ENCODE measurements around the gene PRSS8.
"Not testable (repeated sequence)": the region's sequence is repeated elsewhere in the genome, so short reads cannot be mapped to it uniquely, and the experiment has no call there.

The PRSS8 gene

GRCh38 chr16:31143694-31144148, 8.2 kb upstream of the PRSS8 start:
- DNase-seq, result no peak

DNA sequence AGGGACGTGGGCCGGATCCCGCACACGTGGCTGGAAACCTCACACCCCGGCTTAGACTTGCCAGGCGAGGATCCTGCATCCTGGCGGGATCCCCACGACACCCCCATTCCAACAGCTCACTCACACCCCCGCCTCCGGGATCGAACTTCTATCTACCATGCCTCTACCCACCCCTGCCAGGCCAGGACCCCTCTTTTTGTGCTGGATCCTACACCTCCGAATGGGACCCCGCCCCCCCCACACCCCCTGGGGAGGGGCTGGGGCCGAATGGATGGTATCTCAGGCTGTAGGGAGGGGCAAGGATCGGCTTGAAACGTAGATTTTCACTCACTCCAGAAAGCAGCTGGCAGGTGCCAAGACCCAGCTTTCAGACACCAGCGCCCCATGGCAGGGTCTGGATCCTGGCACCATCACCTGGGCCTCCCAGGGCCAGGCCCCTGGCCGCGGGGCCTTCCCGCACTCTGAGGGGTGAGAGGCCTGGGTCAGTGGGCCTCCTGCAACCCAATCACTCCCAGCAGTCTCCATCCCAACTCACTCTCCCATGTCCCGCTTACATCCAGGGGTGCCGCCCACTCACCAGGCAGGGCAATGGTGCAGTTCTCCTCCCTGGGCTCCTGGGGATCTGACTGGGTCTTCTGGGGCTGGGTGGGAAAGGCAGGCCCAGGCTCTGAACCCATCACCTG, 7.6 kb upstream of the PRSS8 start:
- no peak for DNase-seq

DNA sequence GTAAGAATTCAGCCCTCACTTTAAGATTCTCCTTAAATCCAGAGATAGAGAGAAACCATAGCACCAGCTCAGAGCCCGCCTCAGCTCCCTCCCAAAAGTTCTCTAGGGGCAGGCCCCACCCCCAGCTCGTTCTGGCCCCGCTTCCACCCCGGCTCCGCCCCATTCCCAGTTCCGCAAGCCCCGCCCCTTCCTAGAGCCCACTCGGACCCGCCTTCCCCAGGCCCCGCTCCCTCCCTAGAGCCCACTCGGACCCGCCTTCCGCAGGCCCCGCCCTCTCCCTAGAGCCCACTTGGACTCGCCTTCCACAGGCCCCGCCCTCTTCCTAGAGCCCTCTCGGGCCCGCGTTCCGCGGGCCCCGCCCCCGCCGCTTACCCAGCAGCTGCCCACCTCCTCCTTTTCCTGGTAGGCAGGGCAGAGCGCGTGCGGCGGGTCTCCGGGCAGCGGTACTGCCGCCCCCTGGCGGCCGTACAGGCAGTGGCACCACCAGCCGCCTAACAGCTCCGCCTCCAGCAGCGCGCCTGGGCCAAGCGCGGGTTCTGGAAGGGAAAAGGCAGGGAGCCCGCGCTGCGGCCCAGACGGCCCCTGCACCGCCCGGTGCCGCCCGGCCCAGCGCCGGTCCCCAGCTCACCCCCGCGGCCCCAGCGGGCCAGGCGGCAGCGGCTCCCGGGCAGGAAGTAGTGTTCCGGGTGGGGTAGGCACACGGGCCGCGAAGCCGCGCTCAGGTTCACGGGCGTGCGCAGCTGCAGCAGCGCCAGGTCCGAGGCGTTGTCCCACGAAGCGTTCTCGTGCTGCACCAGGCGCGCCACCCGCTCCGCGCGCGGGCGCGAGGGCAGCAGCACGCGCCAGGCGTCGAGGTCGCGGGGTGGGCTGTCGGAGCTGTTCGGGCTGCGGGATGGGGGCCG, 6.8 kb upstream of the PRSS8 start:
- peak; percentile 99 for DNase-seq

DNA sequence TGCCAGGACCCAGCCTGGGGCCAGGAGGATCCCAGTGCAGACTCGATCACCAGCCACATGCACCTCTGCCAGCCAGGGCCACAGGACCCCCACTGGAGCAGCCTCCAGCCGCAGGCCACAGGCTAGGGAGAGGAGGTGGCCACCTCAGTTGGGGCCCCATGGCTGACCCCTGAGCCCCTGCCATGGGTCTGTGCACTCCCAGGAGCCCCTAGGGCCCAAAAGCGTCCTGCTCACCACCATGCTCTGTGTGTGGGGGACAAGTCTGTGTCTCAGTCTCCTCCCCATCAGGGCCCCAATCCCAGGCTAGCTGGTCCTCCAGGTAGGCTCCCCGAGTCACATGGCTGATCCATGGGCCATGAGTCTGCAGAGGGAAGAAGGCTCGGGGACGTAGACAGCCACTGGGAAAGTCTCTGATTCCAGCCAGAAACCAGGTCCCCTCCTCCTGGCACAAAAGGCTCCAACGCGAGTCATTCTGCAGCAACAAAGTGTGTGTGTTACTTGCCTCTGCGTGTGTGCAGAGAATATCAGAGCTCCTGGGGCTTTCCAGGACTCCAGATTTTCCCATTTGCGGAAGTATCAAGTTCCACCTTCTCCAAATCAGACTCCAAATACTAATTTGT, 6.1 kb upstream of the PRSS8 start:
- no peak for DNase-seq

DNA sequence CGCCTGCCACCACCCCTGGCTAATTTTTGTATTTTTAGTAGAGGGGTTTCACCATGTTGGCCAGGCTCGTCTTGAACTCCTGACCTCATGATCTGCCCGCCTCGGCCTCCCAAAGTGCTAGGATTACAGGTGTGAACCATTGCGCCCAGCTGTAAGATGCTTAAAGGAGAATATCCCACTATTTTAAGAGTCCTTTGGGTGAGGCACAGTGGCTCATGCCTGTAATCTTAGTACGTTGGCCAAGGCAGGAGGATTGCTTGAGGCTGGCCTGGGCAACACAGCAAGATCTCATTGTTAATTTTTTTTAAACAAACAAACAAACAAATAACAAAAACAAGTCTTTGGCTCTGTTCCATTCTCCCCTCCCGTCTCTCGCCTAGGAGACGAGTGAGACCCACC, 5.5 kb upstream of the PRSS8 start:
- DNase-seq, result not testable (repeated sequence)

DNA sequence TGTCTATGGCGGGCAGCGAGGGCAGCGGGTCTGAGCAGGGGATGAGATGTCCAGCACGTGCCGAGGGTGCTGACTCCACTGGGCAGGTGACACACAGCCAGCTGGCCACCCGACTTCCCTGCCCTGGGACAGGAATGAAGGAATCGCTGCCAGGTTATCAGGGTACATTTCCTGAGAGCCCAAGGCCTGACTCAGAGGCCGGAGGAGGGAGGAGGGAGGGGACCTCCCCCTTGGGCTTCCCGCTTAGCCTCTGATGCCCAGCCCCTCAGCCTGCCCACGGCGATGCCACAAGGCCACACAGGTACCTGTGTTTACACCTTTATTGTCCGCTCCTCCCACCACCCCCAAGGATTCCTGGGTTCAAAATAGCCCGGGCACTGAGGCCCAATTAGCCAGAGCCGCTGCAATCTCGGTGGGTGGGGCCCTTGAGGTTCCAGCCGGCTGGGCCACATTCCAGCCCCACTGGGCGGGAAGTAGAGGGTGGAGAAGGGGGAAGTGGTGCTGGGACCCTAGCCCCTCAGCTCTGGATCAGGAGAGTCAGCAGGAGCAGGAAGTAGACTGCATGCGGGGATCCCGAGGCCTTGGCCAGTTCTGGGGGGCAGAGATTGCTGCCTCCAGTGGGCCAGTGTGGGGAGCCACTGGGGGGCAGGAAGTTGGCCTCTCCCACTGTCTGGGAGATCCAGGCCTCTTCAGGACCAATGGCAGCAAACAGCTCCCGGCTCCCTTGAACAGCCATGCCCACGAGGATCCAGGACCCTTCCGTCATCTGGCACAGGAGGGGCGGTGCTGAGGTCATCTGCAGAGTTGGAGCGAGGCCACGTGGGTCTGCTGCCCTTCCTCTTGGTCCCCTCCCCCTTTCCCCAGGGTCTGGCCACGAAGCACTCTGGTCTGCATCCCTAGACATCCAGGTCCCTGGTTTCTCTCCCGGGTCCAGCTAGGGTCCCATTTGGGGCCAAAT, 3.4 kb upstream of the PRSS8 start:
- DNase-seq, result no peak

DNA sequence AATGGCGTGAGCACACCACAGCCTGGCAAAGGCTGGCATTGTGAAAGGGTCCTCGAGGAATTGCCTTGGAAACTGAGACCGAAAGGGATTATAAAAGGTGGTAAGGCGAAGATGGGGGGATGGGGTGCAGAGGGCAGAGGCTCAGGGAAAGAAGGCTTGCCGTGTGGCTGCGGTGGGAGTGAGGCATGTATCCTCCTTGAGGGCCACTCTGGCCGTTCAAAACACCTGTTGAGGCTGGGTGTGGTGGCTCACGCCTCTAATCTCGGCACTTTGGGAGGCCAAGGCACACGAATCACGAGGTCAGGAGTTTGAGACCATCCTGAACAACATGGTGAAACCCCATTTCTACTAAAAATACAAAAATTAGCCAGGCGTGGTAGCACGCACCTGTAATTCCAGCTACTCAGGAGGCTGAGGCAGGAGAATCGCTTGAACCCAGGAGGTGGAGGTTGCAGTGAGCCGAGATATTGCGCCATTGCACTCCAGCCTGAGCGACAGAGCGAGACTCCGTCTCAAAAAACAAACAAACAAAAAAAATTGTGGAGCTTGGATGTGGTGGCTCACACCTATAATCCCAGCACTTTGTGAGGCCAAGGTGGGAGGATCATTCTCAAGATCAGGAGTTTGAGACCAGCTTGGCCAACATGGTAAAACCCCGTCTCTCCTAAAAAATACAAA, 1.4 kb upstream of the PRSS8 start:
- DNase-seq, result not testable (repeated sequence)

DNA sequence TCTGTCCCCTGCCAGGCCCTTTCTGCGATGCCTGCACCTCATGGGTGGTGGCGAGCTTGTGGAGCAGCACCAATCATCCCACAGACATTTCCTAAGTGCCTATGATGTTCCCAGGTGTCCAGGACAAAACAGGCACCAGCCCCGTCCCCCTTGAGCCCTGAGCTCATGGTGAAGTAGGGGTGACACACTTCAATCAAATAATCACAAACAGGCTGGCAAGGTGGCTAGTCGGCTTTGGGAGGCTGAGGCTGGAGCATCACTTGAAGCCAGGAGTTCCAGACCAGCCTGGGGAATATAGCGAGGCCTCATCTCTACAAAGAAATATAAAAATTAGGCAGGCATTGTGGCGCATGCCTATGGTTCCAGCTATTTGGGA, 748 bp upstream of the PRSS8 start:
- DNase-seq, result no peak

- DNase-seq, result no peak
Measured at GRCh38 chr16:31134625-31135534, 647 bp downstream of the PRSS8 start.

- DNase-seq, result no peak
Measured at GRCh38 chr16:31134091-31134571, 1.4 kb downstream of the PRSS8 start.

GRCh38 chr16:31133046-31133501, 2.5 kb downstream of the PRSS8 start:
- DNase-seq, result no peak

- no peak for DNase-seq
Measured at GRCh38 chr16:31132303-31132979, 3.1 kb downstream of the PRSS8 start.

DNA sequence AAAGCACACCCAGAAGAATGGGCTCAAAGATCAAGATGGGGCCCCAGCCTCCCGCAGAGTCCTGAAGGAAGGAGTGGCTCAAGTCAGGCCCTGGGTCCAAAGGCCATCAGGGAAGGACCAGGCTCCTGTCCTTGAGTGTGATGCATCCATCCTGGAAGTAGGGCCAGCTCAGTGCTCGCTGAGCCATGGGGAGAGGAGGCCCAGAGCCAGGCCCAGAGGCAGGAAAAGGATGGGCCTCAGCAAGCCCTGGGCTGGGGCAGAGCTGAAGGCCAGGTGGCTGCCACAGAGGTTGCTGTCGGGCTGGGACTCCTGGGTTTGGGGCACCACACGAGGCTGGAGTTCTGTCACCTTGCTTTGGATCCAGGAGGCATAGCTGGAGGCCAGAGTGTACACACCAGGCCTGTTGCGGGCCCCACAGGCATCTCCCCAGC, 3.7 kb downstream of the PRSS8 start:
- no peak for DNase-seq

- no peak for DNase-seq
Measured at GRCh38 chr16:31131416-31131815, 4.1 kb downstream of the PRSS8 start.

DNA sequence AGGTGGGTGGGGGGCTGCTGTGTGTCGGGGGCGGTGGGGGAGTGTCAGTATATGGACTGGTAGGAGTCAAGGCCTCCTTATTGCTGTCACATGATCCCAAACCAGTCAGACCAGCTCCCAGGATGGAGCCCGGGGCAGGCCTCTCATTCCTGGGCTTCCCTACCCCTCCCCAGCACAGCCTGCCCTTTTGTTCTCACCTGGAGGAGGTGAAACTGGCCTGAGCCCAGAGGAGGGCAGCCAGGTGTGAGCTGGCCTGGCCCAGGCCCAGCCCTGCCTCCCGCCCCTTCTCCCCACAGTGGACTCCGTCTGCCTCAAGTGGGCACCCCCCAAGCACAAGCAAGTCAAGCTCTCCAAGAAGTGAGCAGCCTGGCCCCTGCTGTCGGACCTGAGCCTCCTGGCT, 4.6 kb downstream of the PRSS8 start:
- no peak for DNase-seq

DNA sequence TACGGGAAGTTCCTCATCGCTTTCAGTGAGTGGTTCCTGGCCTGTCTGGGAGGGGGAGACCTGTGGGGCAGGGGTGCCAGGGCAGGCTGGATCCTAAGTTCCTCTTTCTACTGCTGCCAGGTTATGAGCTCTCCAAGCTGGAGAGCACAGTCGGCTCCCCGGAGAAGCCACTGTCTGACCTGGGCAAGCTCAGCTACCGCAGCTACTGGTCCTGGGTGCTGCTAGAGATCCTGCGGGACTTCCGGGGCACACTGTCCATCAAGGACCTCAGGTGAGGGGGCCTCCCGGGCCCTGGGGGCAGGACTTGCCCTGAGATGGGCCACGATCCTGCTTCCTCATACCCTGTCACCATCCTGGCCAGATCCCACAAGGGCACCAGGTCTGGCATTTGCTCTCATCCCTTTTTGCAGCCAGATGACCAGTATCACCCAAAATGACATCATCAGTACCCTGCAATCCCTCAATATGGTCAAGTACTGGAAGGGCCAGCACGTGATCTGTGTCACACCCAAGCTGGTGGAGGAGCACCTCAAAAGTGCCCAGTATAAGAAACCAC, 5.1 kb downstream of the PRSS8 start:
- peak; percentile 61 for DNase-seq

- DNase-seq, result no peak
Measured at GRCh38 chr16:31129568-31130335, 5.8 kb downstream of the PRSS8 start.

DNA sequence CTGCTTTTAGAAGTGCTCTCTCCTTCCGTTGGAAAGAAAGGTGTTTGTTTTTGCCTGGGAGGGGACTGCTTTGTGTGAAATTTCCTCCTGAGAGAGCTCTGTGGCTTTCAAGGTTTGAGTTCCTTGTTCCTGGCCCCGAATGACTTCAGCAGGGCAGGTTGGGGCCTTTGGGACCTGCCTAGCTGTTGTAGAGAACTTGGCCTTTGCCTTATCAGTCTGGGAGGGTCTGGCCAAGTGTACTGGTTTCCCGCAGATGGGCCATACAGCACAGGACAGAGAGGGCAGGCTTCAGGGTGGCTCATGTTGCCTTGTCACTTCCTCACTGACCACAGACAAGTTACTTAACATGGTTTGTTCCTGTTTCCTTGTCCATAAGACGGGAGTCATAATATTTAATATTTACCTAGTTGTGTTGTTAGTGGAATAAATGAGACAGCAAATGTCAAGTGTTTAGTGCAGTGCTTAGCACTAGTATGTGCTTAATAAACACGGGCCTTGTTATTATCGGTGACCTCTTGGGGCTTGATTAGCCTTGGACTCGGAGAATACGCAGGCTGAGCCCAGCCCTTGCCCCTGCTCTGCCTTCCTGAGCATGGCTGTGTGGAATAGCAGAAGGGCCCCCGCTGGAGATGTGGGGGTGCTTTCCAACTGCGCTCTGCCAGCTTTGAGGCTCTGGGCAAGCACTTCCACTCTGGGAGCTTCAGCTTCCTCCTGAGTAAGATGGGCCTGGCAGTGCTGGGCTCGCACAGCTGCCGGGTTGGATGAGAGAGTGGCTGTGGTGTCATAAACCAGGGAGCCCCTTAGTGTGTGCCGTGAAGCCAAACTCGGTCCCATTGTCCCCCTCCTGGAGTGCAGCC, 6.6 kb downstream of the PRSS8 start:
- DNase-seq, result peak; percentile 81
